HG02759 (cell line): ENCODE data around the gene N4BP2L2.

Source experiments
- ATAC-seq: cut with Tn5 transposase; IDR thresholded peaks from one replicate; pipeline ENCODE4 v1.9.1; 2021; ENCODE audit warnings: mild to moderate bottlenecking, moderate library complexity; ENCODE audit not compliant: unreplicated experiment

Gene N4BP2L2

GRCh38 chr13:32471187-32471922, 67.2 kb downstream of the N4BP2L2 start:
- ATAC-seq: no peak

GRCh38 chr13:32468502-32469142, 70.0 kb downstream of the N4BP2L2 start:
- no peak for ATAC-seq

DNA sequence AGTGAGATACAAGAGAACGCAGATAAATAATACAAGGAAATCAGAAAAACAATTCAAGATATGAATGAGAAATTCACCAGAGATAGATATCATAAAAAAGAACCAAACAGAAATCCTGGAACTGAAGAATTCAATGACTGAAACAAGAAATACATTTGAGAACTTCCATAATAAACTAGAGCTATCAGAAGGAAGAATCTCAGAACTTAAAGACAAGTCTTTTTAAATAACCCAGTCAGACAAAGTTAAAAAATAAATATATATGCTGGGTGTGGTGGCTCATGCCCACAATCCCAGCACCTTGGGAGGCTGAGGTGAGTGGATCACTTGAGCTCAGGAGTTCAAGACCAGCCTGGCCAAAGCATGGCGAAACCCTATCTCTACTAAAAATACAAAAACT, 82.0 kb downstream of the N4BP2L2 start:
- no peak for ATAC-seq

DNA sequence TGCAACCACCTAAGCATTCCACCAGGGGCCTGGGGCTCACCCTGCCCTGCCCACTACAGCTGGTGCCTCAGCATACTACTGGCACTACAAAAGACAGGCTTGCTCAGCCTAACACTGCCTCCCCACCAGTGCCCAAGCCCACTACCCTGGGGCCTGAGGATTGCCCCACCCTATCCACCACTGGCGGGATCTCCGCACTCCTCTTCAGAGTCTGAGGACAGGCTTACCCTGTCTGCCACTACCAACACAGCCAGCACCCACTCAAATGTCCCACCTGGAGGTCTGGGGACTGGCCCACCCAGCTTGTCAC, 83.0 kb downstream of the N4BP2L2 start:
- no peak for ATAC-seq

- ATAC-seq: no peak
Observed at GRCh38 chr13:32454886-32455593, 83.6 kb downstream of the N4BP2L2 start.

DNA sequence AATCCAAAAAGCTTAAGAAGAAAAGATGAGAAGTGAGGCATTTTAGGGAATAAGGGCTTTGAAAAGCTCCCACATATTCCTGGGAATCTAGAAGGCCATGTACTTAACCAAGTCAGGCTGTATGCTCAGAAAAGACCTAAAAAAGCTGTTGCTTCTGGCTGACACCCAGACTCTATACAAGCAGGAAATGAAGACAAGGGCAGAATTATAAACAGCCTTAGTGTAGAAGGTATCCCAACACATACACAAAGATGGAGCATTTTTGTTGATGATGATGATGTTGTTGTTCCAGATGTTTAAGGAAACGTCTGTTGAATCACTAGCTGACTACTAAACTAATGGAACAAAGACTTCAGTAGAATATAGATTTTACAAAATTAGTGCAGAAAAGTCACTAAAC, 84.6 kb downstream of the N4BP2L2 start:
- ATAC-seq: no peak

- no peak for ATAC-seq
Observed at GRCh38 chr13:32448972-32449371, 89.6 kb downstream of the N4BP2L2 start.

GRCh38 chr13:32447894-32448623, 90.5 kb downstream of the N4BP2L2 start:
- ATAC-seq: no peak

DNA sequence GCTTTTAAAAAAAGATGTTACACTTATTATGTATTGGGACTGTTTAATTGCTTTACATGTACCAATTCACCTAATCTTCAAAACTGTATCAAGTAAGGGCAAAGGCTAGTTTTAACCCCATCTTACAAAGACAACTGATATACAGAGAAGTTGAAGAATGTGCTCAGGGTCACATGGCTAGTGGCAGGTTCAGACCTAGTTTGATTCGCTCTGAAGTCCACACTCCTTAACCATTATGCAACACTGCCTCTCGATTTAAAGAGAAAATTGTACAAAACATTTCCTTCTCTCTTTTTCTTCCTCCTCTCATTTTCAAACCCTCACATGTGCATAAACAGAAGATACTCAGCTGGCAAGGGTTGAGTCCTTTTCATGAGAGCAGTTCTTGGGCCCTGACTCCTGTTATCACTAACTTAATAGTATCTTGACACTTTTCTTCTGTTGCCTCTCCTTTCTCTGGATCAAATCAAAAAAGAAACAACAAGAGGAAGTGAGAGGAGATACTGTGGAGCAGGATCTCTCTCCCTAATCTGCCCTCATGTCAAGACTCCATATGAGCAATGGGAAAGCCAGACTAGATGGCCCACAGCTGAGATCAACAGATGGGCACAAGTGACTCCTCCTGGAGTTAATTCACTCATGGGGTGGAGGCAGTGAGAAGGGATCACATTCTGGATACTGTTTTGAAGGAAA, 91.7 kb downstream of the N4BP2L2 start:
- no peak for ATAC-seq

DNA sequence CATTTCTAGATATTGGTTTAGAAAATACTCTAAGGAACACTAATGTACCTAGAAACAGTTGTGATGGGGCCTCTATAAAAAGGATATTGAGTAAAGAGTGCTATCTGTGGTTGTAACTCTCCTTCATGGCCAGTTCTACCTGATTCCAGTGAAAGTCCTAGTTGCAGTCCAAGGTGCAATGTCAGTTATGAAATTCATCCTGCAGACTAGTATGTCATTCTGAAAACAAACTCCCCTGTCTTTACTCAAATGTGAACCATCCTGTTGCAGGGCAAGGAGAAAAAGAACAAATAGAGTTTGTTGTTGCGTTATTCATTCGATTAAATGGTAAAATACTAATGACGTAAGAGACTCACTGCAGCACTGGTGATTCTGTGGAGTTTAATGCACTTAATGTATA, 92.4 kb downstream of the N4BP2L2 start:
- no peak for ATAC-seq

- ATAC-seq: no peak
Observed at GRCh38 chr13:32445461-32445860, 93.1 kb downstream of the N4BP2L2 start.

DNA sequence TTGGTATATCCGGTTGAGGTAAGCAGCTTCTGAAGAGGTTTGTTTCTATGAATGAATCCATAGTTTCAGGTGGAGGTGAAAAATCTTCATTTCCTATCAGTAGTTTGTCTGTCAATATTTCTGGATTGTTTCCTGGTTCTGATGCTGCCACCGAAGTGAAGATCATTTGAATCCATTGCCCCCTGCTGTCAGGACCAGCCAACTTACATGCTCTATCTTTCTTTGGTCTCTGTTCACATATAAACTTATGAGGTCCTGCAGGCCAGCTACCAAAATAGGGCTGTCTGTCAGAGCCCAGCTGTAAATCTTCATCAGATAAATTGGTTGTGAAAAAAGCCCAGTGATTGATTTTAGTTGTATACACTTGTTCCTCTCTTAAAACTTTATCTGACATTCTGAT, 95.5 kb downstream of the N4BP2L2 start:
- ATAC-seq: peak; percentile 70

DNA sequence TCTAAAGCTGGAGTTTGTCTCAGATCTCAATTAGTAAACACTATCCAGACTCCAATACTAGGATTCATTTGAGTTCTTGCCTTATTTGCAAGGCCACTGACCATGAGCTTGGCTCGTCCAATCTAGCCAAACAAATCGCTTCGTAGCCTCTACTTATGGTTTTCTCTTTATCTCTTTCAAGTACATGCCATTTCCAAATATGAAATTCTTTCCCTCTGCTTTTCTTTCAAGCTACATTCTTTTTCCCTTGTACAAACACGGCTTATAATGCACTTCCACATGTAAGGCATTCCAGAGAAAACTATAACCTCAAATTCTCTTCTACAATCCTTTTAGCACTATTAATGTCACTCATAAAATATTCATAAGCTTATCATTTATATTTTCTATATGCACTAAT, 99.7 kb downstream of the N4BP2L2 start:
- no peak for ATAC-seq

DNA sequence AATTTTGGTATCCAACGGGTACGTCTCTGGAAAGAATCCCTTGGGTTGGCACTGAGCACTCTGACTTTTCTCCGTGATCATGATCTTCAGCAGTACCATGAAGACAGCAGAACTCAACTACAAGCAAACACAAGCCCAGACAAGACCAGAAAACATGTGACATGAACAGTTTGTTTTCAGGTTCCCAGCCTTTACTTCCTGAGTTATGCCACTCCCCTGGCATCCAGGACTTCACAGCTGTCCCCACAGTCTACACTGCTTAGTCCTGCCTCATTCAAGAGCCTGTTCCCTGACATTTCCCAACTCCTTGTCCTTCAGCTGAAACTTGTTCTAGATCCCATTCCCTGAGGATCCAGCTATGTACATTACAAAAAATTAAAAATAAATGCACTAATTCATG, 105.7 kb downstream of the N4BP2L2 start:
- no peak for ATAC-seq

GRCh38 chr13:32431361-32431760, 107.2 kb downstream of the N4BP2L2 start:
- no peak for ATAC-seq

DNA sequence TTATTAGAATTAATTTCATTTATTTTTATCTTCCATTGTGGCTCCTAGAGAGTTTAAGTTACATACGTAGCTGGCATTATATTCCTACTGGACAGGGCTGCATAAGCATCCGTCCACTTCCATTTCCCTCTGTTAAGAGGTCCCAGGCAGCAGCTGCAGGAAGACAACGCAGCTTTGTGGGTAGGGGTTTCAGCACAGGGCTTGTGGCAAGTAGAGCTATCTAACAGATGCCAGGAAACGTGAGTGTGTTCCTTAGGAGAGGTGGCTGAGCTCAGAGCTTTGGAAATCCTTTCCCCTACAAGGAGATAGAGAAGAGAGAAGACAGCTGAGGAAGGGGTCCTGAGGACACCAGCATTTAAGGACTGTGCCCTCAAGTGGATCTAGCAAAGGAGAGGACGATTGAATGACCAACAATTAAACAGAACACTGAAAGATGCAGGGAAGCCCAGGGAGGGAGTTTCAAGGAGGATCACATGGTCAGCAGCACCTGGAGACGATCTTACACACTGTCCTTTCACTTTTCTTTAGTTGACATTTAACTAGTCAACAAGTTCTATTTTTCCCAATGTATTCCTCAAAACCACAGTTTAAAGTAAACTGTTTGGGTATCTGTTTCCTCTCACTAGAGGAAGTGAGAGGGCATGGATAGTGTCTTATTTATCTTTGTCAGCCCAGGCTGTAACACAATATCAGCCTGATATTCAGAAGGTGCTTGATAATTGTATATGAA, 108.4 kb downstream of the N4BP2L2 start:
- ATAC-seq: no peak

DNA sequence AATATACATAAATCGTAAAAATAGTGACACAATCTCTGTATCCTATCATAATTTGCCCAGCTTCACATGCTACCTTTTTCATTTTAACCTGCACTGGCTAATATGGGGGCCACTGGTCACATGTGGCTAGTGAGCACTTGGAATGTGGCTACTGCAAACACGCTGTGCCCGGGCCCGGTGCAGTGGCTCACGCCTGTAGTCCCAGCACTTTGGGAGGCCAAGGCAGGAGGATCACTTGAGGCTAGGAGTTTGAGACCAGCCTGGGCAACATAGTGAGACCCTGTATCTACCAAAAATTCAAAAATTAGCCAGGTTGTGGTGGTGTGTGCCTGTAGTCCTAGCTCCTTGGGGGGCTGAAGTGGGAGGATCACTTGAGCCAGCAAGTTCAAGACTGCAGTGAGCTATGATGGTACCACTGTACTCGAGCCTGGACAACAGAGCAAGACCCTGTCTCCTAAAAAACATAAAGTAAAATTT, 109.1 kb downstream of the N4BP2L2 start:
- ATAC-seq: no peak

- no peak for ATAC-seq
Observed at GRCh38 chr13:32428581-32429432, 109.8 kb downstream of the N4BP2L2 start.

- ATAC-seq: peak; percentile 78
Observed at GRCh38 chr13:32427852-32428580, 110.6 kb downstream of the N4BP2L2 start, which contains the start of gene N4BP2L1. N4BP2L1 (minus strand) TSS chr13:32428130; CDS start chr13:32428082, 48 bp downstream.
